Epidermal melanocyte (primary cell): Measurements from ENCODE around the gene AMDHD2.

ENCODE experiments used
- DNase-seq: peaks from one replicate; pipeline ENCODE4 v3.0.0; 2011; ENCODE audit warnings: low spot score; ENCODE audit not compliant: insufficient read length

AMDHD2 gene

DNA sequence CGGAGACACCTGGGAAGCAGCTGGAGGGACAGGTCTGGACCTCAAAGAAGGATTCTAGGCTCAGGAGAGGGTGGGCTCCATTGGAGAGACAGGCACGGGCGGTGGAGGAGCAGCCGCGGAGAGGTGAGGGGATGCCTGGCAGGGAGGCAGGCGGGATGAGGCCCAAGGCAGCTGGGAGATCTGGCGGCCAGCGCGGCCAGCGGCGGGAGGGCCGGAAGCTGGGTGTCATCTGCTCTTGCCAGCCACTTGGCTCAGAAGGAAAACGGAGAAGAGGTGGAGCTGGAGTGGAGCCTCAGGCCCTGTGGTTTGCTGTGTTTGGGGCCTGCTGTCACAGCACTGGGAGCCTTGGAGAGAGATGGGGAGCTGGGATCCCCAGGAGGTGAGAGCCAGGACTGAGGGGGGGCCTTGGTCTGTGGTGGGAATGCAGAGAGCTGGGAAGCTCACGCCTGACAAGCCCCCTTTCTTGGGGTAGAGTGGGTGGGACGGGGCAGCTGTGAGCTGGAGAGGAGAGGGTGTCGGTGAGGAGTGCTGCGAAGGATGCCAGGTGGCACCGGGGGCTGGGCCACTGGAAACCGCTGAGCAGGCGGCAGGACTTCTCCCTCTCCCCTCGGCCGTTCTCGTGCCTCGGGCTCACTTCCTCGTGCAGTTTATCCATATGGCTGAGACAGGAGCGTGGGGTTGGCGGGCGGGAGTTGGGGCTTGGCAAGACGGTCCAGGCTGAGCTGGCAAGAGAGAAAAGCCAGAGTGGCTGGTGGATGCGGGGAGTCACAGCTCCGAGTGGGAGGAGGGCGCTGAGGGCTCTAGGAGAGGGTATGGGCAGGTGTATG, 37.2 kb upstream of the AMDHD2 start:
- peak; percentile 91 for DNase-seq

DNA sequence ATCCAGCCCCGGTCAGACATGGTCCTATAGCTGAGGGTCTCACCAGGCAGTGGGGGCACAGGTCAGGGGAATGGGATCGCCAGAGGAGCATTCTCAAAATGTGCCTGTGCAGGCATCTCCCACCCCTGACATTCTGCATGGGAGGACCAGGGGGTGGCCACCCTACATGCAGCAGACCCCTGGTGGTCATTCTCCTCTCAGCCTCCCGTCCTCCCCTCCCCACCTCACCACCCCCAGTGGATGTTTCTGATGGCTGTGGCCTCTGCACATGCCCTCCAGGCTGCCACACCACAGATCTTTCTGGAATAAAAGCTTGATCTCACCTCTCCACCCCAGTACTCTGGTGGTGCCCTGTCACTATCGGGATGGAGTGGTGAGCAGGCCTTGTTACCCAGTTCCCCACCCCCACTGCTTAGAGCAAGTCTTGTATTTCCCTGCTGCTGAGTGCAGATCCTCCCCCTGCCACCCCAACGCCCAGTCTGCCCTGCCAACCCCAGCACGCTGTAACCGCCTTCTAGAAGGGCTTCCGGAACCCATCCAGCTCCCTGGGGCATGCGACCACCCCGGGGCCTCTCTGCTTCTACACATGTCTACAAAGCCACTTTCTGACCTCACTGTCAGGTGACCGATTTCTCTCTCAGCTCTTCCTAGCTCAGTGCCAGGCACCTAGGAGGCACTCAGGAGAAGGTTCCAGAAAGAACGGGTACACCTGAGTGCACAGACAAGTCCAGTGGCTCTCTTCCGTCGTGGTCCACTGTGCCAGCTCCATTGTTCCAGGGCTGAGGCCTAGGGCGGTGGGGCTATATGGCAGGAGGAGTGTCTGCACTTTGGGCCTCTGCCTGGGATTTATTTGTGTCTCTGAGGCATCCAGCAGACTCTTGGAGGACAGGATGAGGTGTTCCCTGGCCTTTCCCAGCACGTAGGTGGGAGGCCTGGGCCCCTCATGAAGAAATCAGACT, 36.0 kb upstream of the AMDHD2 start:
- DNase-seq: no peak

- DNase-seq: no peak
These were observed 35.2 kb upstream of the AMDHD2 start for GRCh38 chr16:2484898-2485508.

DNA sequence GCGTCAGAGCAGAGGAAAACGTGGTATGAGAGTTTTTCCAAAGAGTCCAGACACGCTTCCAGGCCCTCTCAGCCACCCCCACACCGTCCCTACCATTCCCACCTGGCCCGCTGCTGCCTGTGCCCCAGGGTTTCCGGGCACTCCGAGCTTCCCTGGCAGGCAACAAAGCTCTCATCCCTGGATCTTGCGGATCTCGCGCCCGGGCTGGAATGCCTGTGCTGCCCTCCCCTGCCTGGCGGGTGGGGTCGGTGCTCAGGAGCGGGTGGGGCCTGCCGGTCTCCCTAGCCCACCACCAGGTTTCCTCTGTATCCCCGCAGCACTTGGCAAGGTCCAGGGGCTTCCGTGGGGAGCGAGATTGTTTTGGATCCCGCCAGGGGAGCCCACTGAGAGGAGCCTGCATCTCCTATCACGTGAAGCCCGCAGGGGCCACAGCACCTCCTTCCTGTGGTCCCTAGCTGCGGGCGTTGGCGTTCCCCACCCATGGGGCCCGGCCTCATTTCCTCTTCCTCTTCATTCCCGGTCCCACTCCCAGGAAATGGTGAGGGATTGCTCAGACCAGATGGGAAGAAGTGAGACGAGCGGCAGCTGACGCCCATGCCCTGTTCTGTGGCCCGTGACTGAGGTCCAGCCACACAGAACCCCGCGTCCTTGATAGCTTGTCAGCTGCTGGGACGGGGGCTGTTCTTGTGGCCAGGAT, 34.2 kb upstream of the AMDHD2 start:
- no peak for DNase-seq

- no peak for DNase-seq
These were observed 33.3 kb upstream of the AMDHD2 start for GRCh38 chr16:2486645-2487516.

GRCh38 chr16:2487517-2487842, 32.7 kb upstream of the AMDHD2 start:
- no peak for DNase-seq

GRCh38 chr16:2487903-2488531, 32.2 kb upstream of the AMDHD2 start:
- no peak for DNase-seq

- DNase-seq: no peak
These were observed 30.6 kb upstream of the AMDHD2 start for GRCh38 chr16:2489581-2489980.

GRCh38 chr16:2490190-2491105, 29.7 kb upstream of the AMDHD2 start:
- no peak for DNase-seq

DNA sequence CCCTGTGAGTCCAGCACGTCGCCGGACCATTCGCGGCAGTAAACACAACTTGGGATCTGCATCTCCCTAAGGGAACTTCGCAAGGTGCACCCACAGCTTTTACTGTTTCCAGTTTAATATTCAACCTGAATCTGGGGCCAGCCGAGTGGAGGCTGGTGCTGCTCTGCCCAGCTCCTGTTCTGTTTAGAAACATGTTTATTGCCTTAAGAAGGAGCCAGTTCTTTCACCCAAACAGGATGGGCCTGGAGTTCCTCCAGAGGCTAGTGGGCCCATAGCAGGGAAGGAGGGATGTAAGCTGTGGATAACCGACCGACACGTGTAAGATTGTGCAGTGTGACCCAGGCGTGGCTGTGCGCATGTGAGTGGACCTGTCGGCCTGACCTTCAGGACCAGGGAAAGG, 27.9 kb upstream of the AMDHD2 start:
- no peak for DNase-seq

DNA sequence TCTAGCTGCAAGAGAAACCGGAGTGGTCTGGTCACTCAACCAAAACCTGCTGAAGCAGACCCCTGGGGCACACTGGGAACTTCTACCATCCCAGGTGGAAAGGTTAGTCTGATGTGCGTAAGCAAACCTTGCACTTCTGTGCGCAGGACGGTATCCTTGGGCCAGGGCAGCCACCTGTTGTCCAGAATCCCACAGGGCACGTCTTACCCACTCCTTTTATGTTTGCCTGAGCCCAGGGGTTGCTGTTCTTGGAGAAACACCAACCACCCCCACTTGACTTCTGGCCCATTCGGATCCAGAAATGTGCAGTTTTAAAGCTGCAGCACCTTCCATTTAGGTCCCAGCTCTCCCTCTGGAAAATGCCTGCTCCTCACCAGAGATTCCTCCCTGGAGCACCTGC, 26.6 kb upstream of the AMDHD2 start:
- no peak for DNase-seq

- DNase-seq: no peak
These were observed 25.6 kb upstream of the AMDHD2 start for GRCh38 chr16:2494616-2495015.

GRCh38 chr16:2495041-2495440, 25.1 kb upstream of the AMDHD2 start:
- no peak for DNase-seq

- DNase-seq: no peak
These were observed 23.7 kb upstream of the AMDHD2 start for GRCh38 chr16:2496223-2497115.

- DNase-seq: no peak
These were observed 23.0 kb upstream of the AMDHD2 start for GRCh38 chr16:2497116-2497630.

- no peak for DNase-seq
These were observed 22.3 kb upstream of the AMDHD2 start for GRCh38 chr16:2497695-2498484.
